GM13977 (cell line): ENCODE results near the gene ADGRD2.

Source experiments
- DNase-seq: peaks from one replicate; pipeline ENCODE4 v3.0.0; 2012; ENCODE audit warnings: low spot score
- CTCF ChIP-seq: IDR thresholded peaks from 2 replicates; pipeline ENCODE4 v1.5.1; 2012; ENCODE audit warnings: mild to moderate bottlenecking, control low read depth; ENCODE audit not compliant: insufficient read depth; ENCODE audit errors: extremely low read depth, missing control alignments
- in situ Hi-C: fragments of 300-500 bp; cut with MboI; formaldehyde crosslinking; loops from one replicate; pipeline ENCODE4 v1.12.0; 2022; ENCODE audit warnings: low sequenced_read_pairs, low pct_unique_long_range_greater_than_20kb, mixed read lengths, inconsistent platforms; ENCODE audit not compliant: unreplicated experiment

Gene ADGRD2

DNA sequence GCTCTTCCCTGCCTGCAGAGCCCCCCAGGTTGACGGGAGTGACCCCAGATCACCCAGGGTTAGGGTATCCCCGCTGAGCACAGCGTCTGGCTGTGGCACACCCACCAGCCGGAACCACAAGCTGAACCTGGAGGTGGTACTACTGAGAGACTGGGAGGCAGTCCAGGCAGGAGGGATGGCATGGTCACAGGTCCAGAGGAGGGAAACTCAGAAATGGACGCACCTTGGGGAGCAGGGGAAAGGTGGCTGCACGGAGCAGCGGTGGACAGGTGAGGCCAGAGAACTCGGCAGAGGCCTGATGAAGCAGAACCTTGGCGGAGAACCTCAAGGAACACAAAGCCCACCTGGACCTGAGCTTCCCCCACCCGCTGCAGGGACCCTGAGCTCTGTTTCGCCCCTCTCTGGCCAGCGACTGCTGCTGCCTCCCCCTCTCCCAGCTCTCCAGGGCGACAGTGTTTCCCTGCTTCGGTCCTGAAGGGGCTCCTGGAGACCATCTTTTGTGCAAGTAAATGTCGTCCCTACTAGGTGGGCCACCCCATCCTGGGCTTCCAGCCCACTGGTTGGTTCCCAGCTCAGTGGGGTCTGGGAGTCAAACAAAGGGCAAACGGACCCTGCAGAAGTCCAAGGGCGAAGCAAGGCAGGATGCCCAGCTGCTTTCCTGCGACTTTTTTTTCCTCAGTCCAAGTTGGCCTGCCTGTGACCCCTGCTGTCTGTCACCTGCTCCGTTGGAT lies 845 bp downstream of the ADGRD2 start:
- TF ChIP-seq CTCF = no peak
- in situ Hi-C loops = no loop called here
- DNase-seq = no peak

DNA sequence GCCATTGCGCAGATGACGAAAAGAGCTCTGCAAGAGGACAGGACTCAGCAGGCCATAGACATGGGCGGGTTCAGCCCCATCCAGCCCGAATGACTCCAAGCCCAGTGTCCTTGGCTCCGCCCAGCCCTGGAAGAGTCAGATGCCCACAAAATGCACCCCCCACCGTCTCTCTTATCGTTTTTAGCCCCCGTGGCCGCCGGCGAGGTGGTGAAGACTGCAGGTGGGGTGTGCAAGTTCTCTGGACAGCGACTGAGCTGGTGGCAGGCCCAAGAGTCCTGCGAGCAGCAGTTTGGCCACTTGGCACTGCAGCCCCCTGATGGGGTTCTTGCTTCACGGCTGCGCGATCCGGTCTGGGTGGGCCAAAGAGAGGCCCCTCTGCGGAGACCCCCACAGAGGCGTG lies 2.1 kb downstream of the ADGRD2 start:
- TF ChIP-seq CTCF = no peak
- DNase-seq = no peak
- in situ Hi-C loops = no loop called here

DNA sequence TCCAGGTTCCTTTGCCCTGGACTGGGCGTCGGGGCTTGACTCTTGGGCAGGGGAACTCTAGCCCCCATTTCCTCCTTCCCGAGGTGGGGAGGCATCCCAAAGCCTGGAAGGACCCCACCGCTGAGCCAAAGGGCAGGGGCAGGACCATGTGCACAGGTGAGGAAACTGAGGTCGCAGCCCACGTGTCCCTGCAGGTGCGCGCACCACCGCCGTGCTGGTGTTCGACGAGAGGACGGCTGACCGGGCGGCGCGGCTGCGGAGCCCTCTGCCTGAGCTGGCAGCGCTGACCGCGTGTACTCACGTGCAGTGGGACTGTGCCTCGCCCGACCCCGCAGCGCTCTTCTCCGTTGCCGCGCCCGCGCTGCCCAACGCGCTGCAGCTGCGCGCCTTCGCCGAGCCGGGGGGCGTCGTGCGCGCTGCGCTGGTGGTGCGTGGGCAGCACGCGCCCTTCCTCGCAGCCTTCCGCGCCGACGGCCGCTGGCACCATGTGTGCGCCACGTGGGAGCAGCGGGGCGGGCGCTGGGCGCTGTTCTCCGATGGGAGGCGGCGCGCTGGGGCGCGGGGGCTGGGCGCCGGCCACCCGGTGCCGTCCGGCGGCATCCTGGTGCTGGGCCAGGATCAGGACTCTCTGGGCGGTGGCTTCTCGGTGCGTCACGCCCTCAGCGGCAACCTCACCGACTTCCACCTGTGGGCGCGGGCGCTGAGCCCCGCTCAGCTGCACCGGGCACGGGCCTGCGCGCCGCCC lies 2.8 kb downstream of the ADGRD2 start:
- TF ChIP-seq CTCF = no peak
- DNase-seq = no peak
- in situ Hi-C loops = no loop called here

GRCh38 chr9:124453586-124454191 lies 3.4 kb downstream of the ADGRD2 start:
- in situ Hi-C loops = no loop called here
- no peak for DNase-seq
- no peak for TF ChIP-seq CTCF

GRCh38 chr9:124454296-124454695 lies 4.0 kb downstream of the ADGRD2 start:
- in situ Hi-C loops = no loop called here
- no peak for TF ChIP-seq CTCF
- no peak for DNase-seq

DNA sequence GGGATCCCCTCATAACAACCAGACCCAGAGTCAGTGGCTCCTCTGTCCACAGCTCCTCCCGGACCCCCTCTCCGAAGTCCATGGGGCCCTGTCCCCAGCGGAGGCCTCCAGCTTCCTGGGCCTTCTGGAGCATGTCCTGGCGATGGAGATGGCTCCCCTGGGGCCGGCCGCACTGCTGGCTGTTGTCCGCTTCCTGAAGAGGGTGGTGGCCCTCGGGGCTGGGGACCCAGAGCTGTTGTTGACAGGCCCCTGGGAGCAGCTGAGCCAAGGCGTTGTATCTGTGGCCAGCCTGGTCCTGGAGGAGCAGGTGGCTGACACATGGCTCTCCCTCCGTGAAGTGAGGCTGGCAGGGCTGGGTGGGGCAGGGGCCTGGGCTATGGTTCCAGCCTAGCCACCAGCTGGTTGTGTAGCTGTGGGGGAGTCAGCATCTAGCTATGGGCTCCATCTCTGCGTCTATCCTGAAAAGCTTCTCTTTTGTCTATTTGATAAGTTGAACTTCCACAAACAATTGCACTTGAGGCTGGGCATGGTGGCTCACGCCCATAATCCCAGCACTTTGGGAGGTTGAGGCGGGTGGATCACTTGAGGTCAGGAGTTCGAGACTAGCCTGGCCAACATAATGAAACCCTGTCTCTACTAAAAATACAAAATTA lies 4.7 kb downstream of the ADGRD2 start:
- no peak for DNase-seq
- in situ Hi-C loops = no loop called here
- no peak for TF ChIP-seq CTCF
